ENCODE data around the gene TRUB2. TPM values are rescaled to one million over a fixed set of nuclear protein-coding genes. Genes with fewer than 3 reads are reported as not detected.

The TRUB2 gene
- polyA plus RNA-seq, 1 donor (not counting 4 experiments of a cell fraction or from before 2014, with no cell fraction given): 17.2 TPM

DNA sequence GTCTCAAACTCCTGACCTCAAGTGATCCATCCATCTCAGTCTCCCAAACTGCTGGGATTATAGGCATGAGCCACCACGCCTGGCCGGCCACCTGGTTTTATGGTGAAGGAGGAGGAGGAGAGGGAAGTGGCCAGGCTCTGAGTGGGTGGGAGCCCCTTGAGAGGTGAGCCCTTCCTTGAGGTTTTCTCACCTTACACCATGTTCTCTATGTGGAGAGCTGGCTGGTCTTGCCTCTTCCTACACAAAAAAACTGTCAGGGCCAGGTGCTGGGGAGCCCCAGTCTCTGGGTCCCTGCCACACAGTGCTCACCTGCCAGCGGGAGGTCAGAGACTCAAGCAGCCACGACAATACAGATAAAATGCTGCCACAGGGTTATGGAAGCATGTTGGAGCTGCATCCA lies 28.1 kb downstream of the TRUB2 start:
- dilution Hi-C loops (cut with MboI; ENCODE audit: extremely low pct_ligation_motif_present, low sequenced_read_pairs): no loop called here
- no peaks in the 10 kb centered on the region for H3K36me3 ChIP-seq (ENCODE audit: control insufficient read depth in 2 of 2, extremely low read depth in 1 of 2, insufficient read depth in 2 of 2, low read length in 2 of 2)
- no peak for TF ChIP-seq EZH2 (IDR thresholded peaks at IDR 0.05; ENCODE audit: low read length)
- TF ChIP-seq, protein P1, sequence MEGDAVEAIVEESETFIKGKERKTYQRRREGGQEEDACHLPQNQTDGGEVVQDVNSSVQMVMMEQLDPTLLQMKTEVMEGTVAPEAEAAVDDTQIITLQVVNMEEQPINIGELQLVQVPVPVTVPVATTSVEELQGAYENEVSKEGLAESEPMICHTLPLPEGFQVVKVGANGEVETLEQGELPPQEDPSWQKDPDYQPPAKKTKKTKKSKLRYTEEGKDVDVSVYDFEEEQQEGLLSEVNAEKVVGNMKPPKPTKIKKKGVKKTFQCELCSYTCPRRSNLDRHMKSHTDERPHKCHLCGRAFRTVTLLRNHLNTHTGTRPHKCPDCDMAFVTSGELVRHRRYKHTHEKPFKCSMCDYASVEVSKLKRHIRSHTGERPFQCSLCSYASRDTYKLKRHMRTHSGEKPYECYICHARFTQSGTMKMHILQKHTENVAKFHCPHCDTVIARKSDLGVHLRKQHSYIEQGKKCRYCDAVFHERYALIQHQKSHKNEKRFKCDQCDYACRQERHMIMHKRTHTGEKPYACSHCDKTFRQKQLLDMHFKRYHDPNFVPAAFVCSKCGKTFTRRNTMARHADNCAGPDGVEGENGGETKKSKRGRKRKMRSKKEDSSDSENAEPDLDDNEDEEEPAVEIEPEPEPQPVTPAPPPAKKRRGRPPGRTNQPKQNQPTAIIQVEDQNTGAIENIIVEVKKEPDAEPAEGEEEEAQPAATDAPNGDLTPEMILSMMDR (optimal IDR thresholded peaks at IDR 0.05 in 1 of 3, IDR thresholded peaks at IDR 0.05 in 1 of 3, conservative IDR thresholded peaks at IDR 0.05 in 1 of 3; ENCODE audit: extremely low read depth in 1 of 3, insufficient read depth in 2 of 3, low read length in 3 of 3): no peak

DNA sequence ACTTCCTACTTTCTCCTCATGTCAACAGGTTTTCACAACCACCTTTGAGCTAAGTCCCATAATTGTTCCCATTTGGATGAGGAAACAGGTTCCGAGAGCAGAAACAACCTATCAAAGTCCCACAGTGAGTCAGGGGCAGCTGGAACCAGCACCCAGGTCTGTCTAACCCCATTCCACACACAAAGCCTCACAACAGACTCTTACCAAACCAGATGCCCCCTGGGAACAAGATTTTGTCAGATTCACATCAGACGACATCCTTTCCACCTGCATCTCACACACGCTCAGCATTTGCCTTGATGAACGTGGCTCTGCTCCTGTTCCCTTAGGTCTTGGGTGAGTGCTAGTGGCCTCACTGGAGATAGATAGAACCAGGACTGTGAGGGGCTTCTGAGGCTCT lies 29.2 kb downstream of the TRUB2 start:
- H4K20me1 ChIP-seq (ENCODE audit: control insufficient read depth, extremely low read depth, insufficient read depth, low read length): no peaks in the 10 kb centered on the region
- H3K27me3 ChIP-seq (ENCODE audit: control insufficient read depth, extremely low read depth, insufficient read depth, low read length): no peaks in the 10 kb centered on the region
- H3K4me1 ChIP-seq (ENCODE audit: control insufficient read depth, extremely low read depth, insufficient read depth, low read length): peaks cover 5% of the 10 kb centered on the region
- H3K4me2 ChIP-seq (ENCODE audit: control insufficient read depth, extremely low read depth, insufficient read depth, low read depth, low read length): no peak overlapping the region
- H3K27ac ChIP-seq (ENCODE audit: control insufficient read depth, insufficient read depth, low read length): no peak overlapping the region
- H3K79me2 ChIP-seq (ENCODE audit: control insufficient read depth, insufficient read depth, low read length): no peaks in the 10 kb centered on the region
- no peaks in the 10 kb centered on the region for H3K9me1 ChIP-seq (ENCODE audit: control insufficient read depth, extremely low read depth, insufficient read depth, low read length)
- H3K36me3 ChIP-seq (ENCODE audit: control insufficient read depth in 2 of 2, extremely low read depth in 1 of 2, insufficient read depth in 2 of 2, low read length in 2 of 2): peaks cover 0 to 5% of the 10 kb centered on the region in 2 experiments
- H3K9me3 ChIP-seq (ENCODE audit: control insufficient read depth, low read depth, low read length): no peaks in the 10 kb centered on the region
- no peak overlapping the region for H3K9ac ChIP-seq (ENCODE audit: control insufficient read depth, extremely low read depth, insufficient read depth, low read length)
- H2AFZ ChIP-seq (ENCODE audit: control insufficient read depth, low read length): no peak overlapping the region
- FAIRE-seq (no peak), DNase-seq (ENCODE audit: low read depth, low spot score) (no peak)
- TF ChIP-seq, protein P1 (optimal IDR thresholded peaks at IDR 0.05 in 1 of 3, IDR thresholded peaks at IDR 0.05 in 1 of 3, conservative IDR thresholded peaks at IDR 0.05 in 1 of 3; ENCODE audit: extremely low read depth in 1 of 3, insufficient read depth in 2 of 3, low read length in 3 of 3): no peak
- no peak overlapping the region for H3K4me3 ChIP-seq (ENCODE audit: control insufficient read depth in 2 of 3, extremely low read depth in 1 of 3, insufficient read depth in 2 of 3, low read depth in 1 of 3, low read length in 3 of 3)
- dilution Hi-C loops (cut with MboI; ENCODE audit: extremely low pct_ligation_motif_present, low sequenced_read_pairs): no loop called here

More for the DNA sequence above, 28.1 kb downstream of the TRUB2 start:
- H3K4me1 ChIP-seq (ENCODE audit: control insufficient read depth, extremely low read depth, insufficient read depth, low read length): peaks cover 6% of the 10 kb centered on the region
- no peaks in the 10 kb centered on the region for H3K79me2 ChIP-seq (ENCODE audit: control insufficient read depth, insufficient read depth, low read length)
- H3K4me3 ChIP-seq (ENCODE audit: control insufficient read depth in 2 of 3, extremely low read depth in 1 of 3, insufficient read depth in 2 of 3, low read depth in 1 of 3, low read length in 3 of 3): no peak overlapping the region
- no peak overlapping the region for H3K9ac ChIP-seq (ENCODE audit: control insufficient read depth, extremely low read depth, insufficient read depth, low read length)
- no peak overlapping the region for H3K4me2 ChIP-seq (ENCODE audit: control insufficient read depth, extremely low read depth, insufficient read depth, low read depth, low read length)
- H3K27me3 ChIP-seq (ENCODE audit: control insufficient read depth, extremely low read depth, insufficient read depth, low read length): no peaks in the 10 kb centered on the region
- no peak overlapping the region for H2AFZ ChIP-seq (ENCODE audit: control insufficient read depth, low read length)
- no peak overlapping the region for H3K27ac ChIP-seq (ENCODE audit: control insufficient read depth, insufficient read depth, low read length)
- H3K9me3 ChIP-seq (ENCODE audit: control insufficient read depth, low read depth, low read length): no peaks in the 10 kb centered on the region
- FAIRE-seq (no peak), DNase-seq (ENCODE audit: low read depth, low spot score) (no peak)
- no peaks in the 10 kb centered on the region for H4K20me1 ChIP-seq (ENCODE audit: control insufficient read depth, extremely low read depth, insufficient read depth, low read length)
- no peaks in the 10 kb centered on the region for H3K9me1 ChIP-seq (ENCODE audit: control insufficient read depth, extremely low read depth, insufficient read depth, low read length)

Measured in keratinocyte (primary cell).